ENCODE measurements around the gene MACO1. TPM values are rescaled to one million over a fixed set of nuclear protein-coding genes. Genes with fewer than 3 reads are reported as not detected.

Gene MACO1
- total RNA-seq, 2 donors from 2014 or later: 17.7 to 28.2 TPM

DNA sequence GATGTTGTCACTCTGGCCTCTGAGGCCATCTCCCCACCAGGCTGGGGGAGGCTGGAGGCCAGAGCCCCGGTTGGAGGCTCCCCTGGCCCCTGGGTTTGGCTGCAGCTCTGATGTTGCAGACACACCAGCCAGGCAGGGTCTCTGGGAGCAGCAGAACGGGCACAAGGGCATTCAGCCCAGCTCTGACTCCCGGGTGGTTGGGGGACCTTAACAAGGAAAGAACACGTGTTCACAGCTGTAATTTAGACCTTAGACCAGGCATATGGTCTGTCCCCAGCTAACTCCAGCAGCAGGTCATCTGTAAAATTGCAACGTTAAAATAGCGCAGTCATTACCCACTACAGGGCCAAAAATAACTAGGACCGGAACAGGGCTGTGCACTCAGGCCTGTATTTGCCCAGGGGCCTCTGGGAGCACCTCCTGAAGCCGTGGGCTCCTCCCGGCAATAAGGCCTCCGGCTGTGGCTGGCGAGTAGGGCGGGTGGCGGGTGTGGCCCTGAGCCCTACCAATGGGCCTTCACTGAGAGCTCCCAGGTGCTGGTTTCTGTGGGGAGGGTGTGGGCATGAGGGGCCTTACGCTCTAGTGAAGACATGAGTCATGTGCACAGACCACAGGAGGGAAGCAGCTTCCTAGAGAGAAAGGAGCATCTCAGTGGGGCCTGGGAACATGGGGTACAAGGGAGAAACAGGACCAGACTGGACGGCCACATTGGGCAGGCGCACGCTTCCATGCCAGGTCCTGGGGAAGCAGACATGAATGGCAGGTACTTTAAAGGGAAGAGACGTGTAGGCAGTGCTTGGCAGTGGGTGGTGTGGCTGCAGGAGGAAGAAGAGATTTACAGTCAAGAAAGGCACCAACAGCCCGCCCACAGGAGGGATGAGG lies 118.8 kb downstream of the MACO1 start:
- peaks cover 1% of the 10 kb centered on the region for H3K36me3 ChIP-seq
- H3K9me3 ChIP-seq: no peaks in the 10 kb centered on the region
- peak overlapping the region; percentile 89 for H3K27ac ChIP-seq
- no peak overlapping the region for H3K4me3 ChIP-seq
- peak; percentile 85 for DNase-seq
- H3K27me3 ChIP-seq: no peaks in the 10 kb centered on the region
- peaks cover 26% of the 10 kb centered on the region for H3K4me1 ChIP-seq
- H3K9ac ChIP-seq (ENCODE audit: low read depth in 2 of 2, low read length in 2 of 2): peak overlapping the region; percentile 62 to 79
- TF ChIP-seq, protein P1, sequence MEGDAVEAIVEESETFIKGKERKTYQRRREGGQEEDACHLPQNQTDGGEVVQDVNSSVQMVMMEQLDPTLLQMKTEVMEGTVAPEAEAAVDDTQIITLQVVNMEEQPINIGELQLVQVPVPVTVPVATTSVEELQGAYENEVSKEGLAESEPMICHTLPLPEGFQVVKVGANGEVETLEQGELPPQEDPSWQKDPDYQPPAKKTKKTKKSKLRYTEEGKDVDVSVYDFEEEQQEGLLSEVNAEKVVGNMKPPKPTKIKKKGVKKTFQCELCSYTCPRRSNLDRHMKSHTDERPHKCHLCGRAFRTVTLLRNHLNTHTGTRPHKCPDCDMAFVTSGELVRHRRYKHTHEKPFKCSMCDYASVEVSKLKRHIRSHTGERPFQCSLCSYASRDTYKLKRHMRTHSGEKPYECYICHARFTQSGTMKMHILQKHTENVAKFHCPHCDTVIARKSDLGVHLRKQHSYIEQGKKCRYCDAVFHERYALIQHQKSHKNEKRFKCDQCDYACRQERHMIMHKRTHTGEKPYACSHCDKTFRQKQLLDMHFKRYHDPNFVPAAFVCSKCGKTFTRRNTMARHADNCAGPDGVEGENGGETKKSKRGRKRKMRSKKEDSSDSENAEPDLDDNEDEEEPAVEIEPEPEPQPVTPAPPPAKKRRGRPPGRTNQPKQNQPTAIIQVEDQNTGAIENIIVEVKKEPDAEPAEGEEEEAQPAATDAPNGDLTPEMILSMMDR (IDR thresholded peaks at IDR 0.05): no peak
- intact Hi-C loops (cut with DNase I): no loop called here

Other genes with a start within 250 kb of the MACO1 start
- 10 to 100 TPM; 38.8 to 60.8 TPM for gene SYF2, start 198.4 kb upstream of the MACO1 start, total RNA-seq
- gene RSRP1, start 183.4 kb upstream of the MACO1 start, total RNA-seq: 100 to 1,000 TPM; 129 to 137 TPM
- gene RHD, start 158.4 kb upstream of the MACO1 start, total RNA-seq: under 1 TPM in 1 of 2 donors, not detected in 1; 0.10 TPM
- 100 to 1,000 TPM; 113 to 126 TPM for gene TMEM50A, start 92.6 kb upstream of the MACO1 start, total RNA-seq
- under 1 TPM; 0.27 to 0.32 TPM for gene RHCE, start 10.1 kb upstream of the MACO1 start, total RNA-seq
- gene LDLRAP1, start 112.7 kb downstream of the MACO1 start, total RNA-seq: 10 to 100 TPM; 35.7 to 40.1 TPM
- 1 to 10 TPM; 2.7 to 4.3 TPM for gene MAN1C1, start 185.9 kb downstream of the MACO1 start, total RNA-seq